ENCODE results near the gene OLFML1. TPM values are rescaled to one million over a fixed set of nuclear protein-coding genes. Genes with fewer than 3 reads are reported as not detected.

The OLFML1 gene
- total RNA-seq, 4 donors from 2014 or later = 1.2 to 13.1 (median 6.6) TPM

GRCh38 chr11:7525424-7525823, 40.1 kb downstream of the OLFML1 start:
- no peaks in the 10 kb centered on the region for H3K36me3 ChIP-seq
- no peaks in the 10 kb centered on the region for H3K27me3 ChIP-seq
- no peak overlapping the region for H3K27ac ChIP-seq
- 93 to 98% methylated on average over 4 of the region's 4 CpGs for WGBS, 2 donors
- TF ChIP-seq CTCF (IDR thresholded peaks at IDR 0.05) (no peak), EP300 (IDR thresholded peaks at IDR 0.05) (no peak), POLR2A (IDR thresholded peaks at IDR 0.05) (no peak)
- H3K9me3 ChIP-seq = no peaks in the 10 kb centered on the region
- no peak overlapping the region for H3K4me3 ChIP-seq
- peaks cover 0 to 44% (median 42%) of the 10 kb centered on the region in 4 donors for H3K4me1 ChIP-seq
- no peak for DNase-seq (ENCODE audit: low spot score in 2 of 2)

GRCh38 chr11:7527029-7527428, 41.7 kb downstream of the OLFML1 start:
- H3K9me3 ChIP-seq = no peaks in the 10 kb centered on the region
- H3K27ac ChIP-seq = no peak overlapping the region
- H3K4me3 ChIP-seq = no peak overlapping the region
- 73 to 86% methylated on average over 1 of the region's 1 CpG for WGBS, 2 donors
- peaks cover 0 to 37% (median 33%) of the 10 kb centered on the region in 4 donors for H3K4me1 ChIP-seq
- H3K27me3 ChIP-seq = no peaks in the 10 kb centered on the region
- H3K36me3 ChIP-seq = no peaks in the 10 kb centered on the region
- no peak for DNase-seq (ENCODE audit: low spot score in 2 of 2)
- TF ChIP-seq EP300 (IDR thresholded peaks at IDR 0.05) (no peak), CTCF (IDR thresholded peaks at IDR 0.05) (no peak), POLR2A (IDR thresholded peaks at IDR 0.05) (no peak)

GRCh38 chr11:7528514-7529049, 43.3 kb downstream of the OLFML1 start:
- no peaks in the 10 kb centered on the region for H3K36me3 ChIP-seq
- TF ChIP-seq EP300 (IDR thresholded peaks at IDR 0.05) = no peak
- TF ChIP-seq CTCF (IDR thresholded peaks at IDR 0.05) = no peak
- no peak for TF ChIP-seq POLR2A (IDR thresholded peaks at IDR 0.05)
- peaks cover 0 to 24% (median 20%) of the 10 kb centered on the region in 4 donors for H3K4me1 ChIP-seq
- no peak for DNase-seq (ENCODE audit: low spot score in 2 of 2)
- no peak overlapping the region for H3K27ac ChIP-seq
- H3K27me3 ChIP-seq = no peaks in the 10 kb centered on the region
- no peak overlapping the region for H3K4me3 ChIP-seq
- no peaks in the 10 kb centered on the region for H3K9me3 ChIP-seq
- WGBS, 2 donors = 80 to 85% methylated on average over 4 of the region's 4 CpGs

GRCh38 chr11:7530013-7530640, 44.8 kb downstream of the OLFML1 start:
- DNase-seq (ENCODE audit: low spot score in 2 of 2) = no peak
- 88 to 94% methylated on average over 1 of the region's 1 CpG for WGBS, 2 donors
- no peak for TF ChIP-seq CTCF (IDR thresholded peaks at IDR 0.05)
- no peak for TF ChIP-seq POLR2A (IDR thresholded peaks at IDR 0.05)
- no peak for TF ChIP-seq EP300 (IDR thresholded peaks at IDR 0.05)
- Histone ChIP-seq H3K4me1 (peaks cover 0 to 10% (median 6%) of the 10 kb centered on the region in 4 donors), H3K36me3 (no peaks in the 10 kb centered on the region), H3K27ac (no peak overlapping the region), H3K9me3 (no peaks in the 10 kb centered on the region), H3K4me3 (no peak overlapping the region), H3K27me3 (no peaks in the 10 kb centered on the region)

GRCh38 chr11:7531011-7531410, 45.7 kb downstream of the OLFML1 start:
- TF ChIP-seq POLR2A (IDR thresholded peaks at IDR 0.05) (no peak), CTCF (IDR thresholded peaks at IDR 0.05) (no peak), EP300 (IDR thresholded peaks at IDR 0.05) (no peak)
- Histone ChIP-seq H3K27ac (no peak overlapping the region), H3K36me3 (no peaks in the 10 kb centered on the region), H3K9me3 (no peaks in the 10 kb centered on the region), H3K4me3 (no peak overlapping the region), H3K4me1 (peaks cover 0 to 10% (median 6%) of the 10 kb centered on the region in 4 donors), H3K27me3 (no peaks in the 10 kb centered on the region)
- DNase-seq (ENCODE audit: low spot score in 2 of 2) = no peak

Data from tibial nerve (tissue), 4 donors.